ENCODE measurements around the gene LIG3. TPM values are rescaled to one million over a fixed set of nuclear protein-coding genes. Genes with fewer than 3 reads are reported as not detected.

Gene LIG3
- total RNA-seq, 4 donors from 2014 or later: 30.7 to 84.3 (median 40.9) TPM

DNA sequence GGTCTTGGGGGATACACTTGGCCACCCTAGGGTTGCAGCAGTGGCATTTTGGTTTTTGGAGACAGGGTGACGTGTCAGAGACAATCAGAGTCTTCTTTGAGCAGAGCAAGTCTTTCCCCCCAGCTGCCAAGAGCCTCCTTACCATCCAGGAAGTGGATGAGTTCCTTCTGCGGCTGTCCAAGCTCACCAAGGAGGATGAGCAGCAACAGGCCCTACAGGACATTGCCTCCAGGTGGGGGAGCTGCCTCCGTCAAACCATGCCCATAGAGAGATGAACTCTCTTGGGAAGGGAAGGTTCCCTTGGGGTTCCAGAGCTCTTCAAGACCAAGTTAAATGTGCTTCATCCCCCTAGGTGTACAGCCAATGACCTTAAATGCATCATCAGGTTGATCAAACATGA, 11.3 kb downstream of the LIG3 start:
- Histone ChIP-seq H3K9me3 (no peaks in the 10 kb centered on the region), H3K36me3 (peaks cover 89% of the 10 kb centered on the region), H3K4me3 (no peak overlapping the region), H3K27ac (no peak overlapping the region), H3K27me3 (no peaks in the 10 kb centered on the region), H3K4me1 (peaks cover 1% of the 10 kb centered on the region)
- TF ChIP-seq EP300 (IDR thresholded peaks at IDR 0.05): no peak
- no peak for TF ChIP-seq POLR2A (IDR thresholded peaks at IDR 0.05)
- TF ChIP-seq, protein P1, sequence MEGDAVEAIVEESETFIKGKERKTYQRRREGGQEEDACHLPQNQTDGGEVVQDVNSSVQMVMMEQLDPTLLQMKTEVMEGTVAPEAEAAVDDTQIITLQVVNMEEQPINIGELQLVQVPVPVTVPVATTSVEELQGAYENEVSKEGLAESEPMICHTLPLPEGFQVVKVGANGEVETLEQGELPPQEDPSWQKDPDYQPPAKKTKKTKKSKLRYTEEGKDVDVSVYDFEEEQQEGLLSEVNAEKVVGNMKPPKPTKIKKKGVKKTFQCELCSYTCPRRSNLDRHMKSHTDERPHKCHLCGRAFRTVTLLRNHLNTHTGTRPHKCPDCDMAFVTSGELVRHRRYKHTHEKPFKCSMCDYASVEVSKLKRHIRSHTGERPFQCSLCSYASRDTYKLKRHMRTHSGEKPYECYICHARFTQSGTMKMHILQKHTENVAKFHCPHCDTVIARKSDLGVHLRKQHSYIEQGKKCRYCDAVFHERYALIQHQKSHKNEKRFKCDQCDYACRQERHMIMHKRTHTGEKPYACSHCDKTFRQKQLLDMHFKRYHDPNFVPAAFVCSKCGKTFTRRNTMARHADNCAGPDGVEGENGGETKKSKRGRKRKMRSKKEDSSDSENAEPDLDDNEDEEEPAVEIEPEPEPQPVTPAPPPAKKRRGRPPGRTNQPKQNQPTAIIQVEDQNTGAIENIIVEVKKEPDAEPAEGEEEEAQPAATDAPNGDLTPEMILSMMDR (IDR thresholded peaks at IDR 0.05): no peak
- TF ChIP-seq POLR2AphosphoS5 (IDR thresholded peaks at IDR 0.05): no peak
- 90% methylated on average over 2 of the region's 3 CpGs for WGBS
- no peak for DNase-seq (ENCODE audit: low spot score in 2 of 2)

DNA sequence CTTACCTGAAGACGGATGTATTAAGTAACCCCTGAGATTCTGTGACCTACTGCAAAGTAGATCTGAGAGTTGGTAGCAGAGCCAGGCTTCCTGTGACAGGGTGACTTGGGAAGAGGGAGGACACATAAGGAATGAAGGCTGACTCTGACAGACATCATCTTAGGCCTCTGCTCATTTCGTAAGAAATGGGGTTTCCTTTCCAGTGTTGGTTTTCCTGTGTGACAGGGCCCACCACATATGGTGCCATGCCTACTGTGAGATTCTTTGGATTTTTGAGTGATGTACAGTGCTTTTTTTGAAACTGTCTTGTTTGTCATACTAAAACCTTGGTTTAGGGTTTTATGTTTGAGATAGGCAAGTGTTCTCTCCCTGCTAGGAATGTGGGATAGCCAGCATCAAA, 12.7 kb downstream of the LIG3 start:
- no peak for DNase-seq (ENCODE audit: low spot score in 2 of 2)
- H3K36me3 ChIP-seq: peaks cover 78% of the 10 kb centered on the region
- no peak overlapping the region for H3K27ac ChIP-seq
- H3K4me3 ChIP-seq: no peak overlapping the region
- H3K4me1 ChIP-seq: peaks cover 13% of the 10 kb centered on the region
- H3K27me3 ChIP-seq: no peaks in the 10 kb centered on the region
- no peaks in the 10 kb centered on the region for H3K9me3 ChIP-seq
- TF ChIP-seq EP300 (IDR thresholded peaks at IDR 0.05): no peak
- no peak for TF ChIP-seq POLR2AphosphoS5 (IDR thresholded peaks at IDR 0.05)
- TF ChIP-seq, protein P1 (IDR thresholded peaks at IDR 0.05): no peak
- TF ChIP-seq POLR2A (IDR thresholded peaks at IDR 0.05): no peak
- WGBS: 42% methylated on average over 2 of the region's 2 CpGs

GRCh38 chr17:34996422-34997285, 16.3 kb downstream of the LIG3 start:
- Histone ChIP-seq H3K4me3 (no peak overlapping the region), H3K4me1 (peaks cover 13% of the 10 kb centered on the region), H3K27ac (no peak overlapping the region), H3K27me3 (no peaks in the 10 kb centered on the region), H3K9me3 (no peaks in the 10 kb centered on the region), H3K36me3 (peaks cover 72% of the 10 kb centered on the region)
- WGBS: 65% methylated on average over 3 of the region's 3 CpGs
- TF ChIP-seq POLR2AphosphoS5 (IDR thresholded peaks at IDR 0.05) (no peak), POLR2A (IDR thresholded peaks at IDR 0.05) (no peak), EP300 (IDR thresholded peaks at IDR 0.05) (no peak)
- TF ChIP-seq, protein P1 (IDR thresholded peaks at IDR 0.05): no peak
- DNase-seq (ENCODE audit: low spot score in 2 of 2): no peak

GRCh38 chr17:34997355-34997862, 17.1 kb downstream of the LIG3 start:
- Histone ChIP-seq H3K4me1 (peaks cover 13% of the 10 kb centered on the region), H3K4me3 (no peak overlapping the region), H3K27me3 (no peaks in the 10 kb centered on the region), H3K27ac (no peak overlapping the region), H3K9me3 (no peaks in the 10 kb centered on the region), H3K36me3 (peaks cover 72% of the 10 kb centered on the region)
- WGBS: 37% methylated on average over 11 of the region's 11 CpGs
- TF ChIP-seq, protein P1 (IDR thresholded peaks at IDR 0.05): no peak
- TF ChIP-seq EP300 (IDR thresholded peaks at IDR 0.05): no peak
- no peak for DNase-seq (ENCODE audit: low spot score in 2 of 2)

GRCh38 chr17:34998205-34998604, 17.9 kb downstream of the LIG3 start:
- peak; percentile 75 to 83 for DNase-seq (ENCODE audit: low spot score in 2 of 2)
- TF ChIP-seq POLR2AphosphoS5 (IDR thresholded peaks at IDR 0.05): peak in 1 of 3 donors; percentile 16
- no peak for TF ChIP-seq POLR2A (IDR thresholded peaks at IDR 0.05)
- TF ChIP-seq, protein P1 (IDR thresholded peaks at IDR 0.05): peak; percentile 60 to 81
- TF ChIP-seq EP300 (IDR thresholded peaks at IDR 0.05): no peak
- WGBS: 50% methylated on average over 5 of the region's 5 CpGs
- no peaks in the 10 kb centered on the region for H3K27me3 ChIP-seq
- no peak overlapping the region for H3K4me3 ChIP-seq
- H3K9me3 ChIP-seq: no peaks in the 10 kb centered on the region
- H3K36me3 ChIP-seq: peaks cover 66% of the 10 kb centered on the region
- no peak overlapping the region for H3K27ac ChIP-seq
- peaks cover 13% of the 10 kb centered on the region for H3K4me1 ChIP-seq
